Activated naive CD4-positive, alpha-beta T cell treated with Interleukin-2 at 50 U/mL for 16 hours (primary cell): ENCODE results near the gene HNRNPU.

Source experiments
- DNase-seq: peaks from one replicate; pipeline ENCODE4 v3.0.0-alpha.2; 2020

HNRNPU gene

GRCh38 chr1:244862699-244863490 lies 1.4 kb downstream of the HNRNPU start:
- DNase-seq, result peak; percentile 94

- no peak for DNase-seq
These were observed 2.0 kb downstream of the HNRNPU start for GRCh38 chr1:244862354-244862698.

GRCh38 chr1:244861683-244862082 lies 2.7 kb downstream of the HNRNPU start:
- no peak for DNase-seq

- no peak for DNase-seq
These were observed 3.3 kb downstream of the HNRNPU start for GRCh38 chr1:244860914-244861610.

GRCh38 chr1:244860078-244860477 lies 4.3 kb downstream of the HNRNPU start:
- DNase-seq, result no peak

GRCh38 chr1:244858357-244858756 lies 6.0 kb downstream of the HNRNPU start:
- no peak for DNase-seq

- no peak for DNase-seq
These were observed 6.6 kb downstream of the HNRNPU start for GRCh38 chr1:244857761-244858160.

GRCh38 chr1:244854865-244855578 lies 9.3 kb downstream of the HNRNPU start:
- DNase-seq, result no peak

GRCh38 chr1:244854166-244854565 lies 10.2 kb downstream of the HNRNPU start:
- DNase-seq, result no peak

GRCh38 chr1:244852694-244853093 lies 11.6 kb downstream of the HNRNPU start:
- no peak for DNase-seq

GRCh38 chr1:244851546-244852231 lies 12.7 kb downstream of the HNRNPU start:
- no peak for DNase-seq

GRCh38 chr1:244850896-244851295 lies 13.4 kb downstream of the HNRNPU start:
- no peak for DNase-seq

GRCh38 chr1:244850099-244850852 lies 14.1 kb downstream of the HNRNPU start:
- no peak for DNase-seq

GRCh38 chr1:244849189-244849866 lies 15.0 kb downstream of the HNRNPU start:
- no peak for DNase-seq

- no peak for DNase-seq
These were observed 17.7 kb downstream of the HNRNPU start for GRCh38 chr1:244846653-244847052.

GRCh38 chr1:244844155-244845121 lies 19.9 kb downstream of the HNRNPU start:
- DNase-seq, result no peak

- DNase-seq, result no peak
These were observed 21.0 kb downstream of the HNRNPU start for GRCh38 chr1:244843148-244843978.

- no peak for DNase-seq
These were observed 22.9 kb downstream of the HNRNPU start for GRCh38 chr1:244841273-244841927.

GRCh38 chr1:244840219-244840794 lies 24.0 kb downstream of the HNRNPU start:
- no peak for DNase-seq
